ENCODE results near the gene CCDC158.

DNA sequence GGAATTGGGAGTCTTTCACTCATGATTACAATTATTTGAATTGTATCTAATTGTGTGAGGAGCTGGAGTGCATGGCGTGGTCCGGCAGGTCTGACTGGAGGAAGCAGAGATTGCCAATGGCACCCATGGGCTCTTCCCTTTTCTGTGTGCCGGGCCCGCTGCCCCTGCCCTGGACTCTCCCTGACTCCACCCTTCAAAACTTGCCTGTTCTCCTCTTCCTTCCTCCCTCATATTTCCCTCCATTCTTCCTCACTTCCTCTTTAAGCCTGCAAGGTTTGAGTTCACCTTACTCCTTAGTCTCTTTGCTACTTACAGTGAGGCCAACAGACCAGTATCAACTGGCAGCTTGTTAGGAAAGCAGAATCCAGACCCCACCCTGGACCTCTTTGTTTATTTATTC is 120.9 kb downstream of the CCDC158 start:
- TF ChIP-seq, protein P1, sequence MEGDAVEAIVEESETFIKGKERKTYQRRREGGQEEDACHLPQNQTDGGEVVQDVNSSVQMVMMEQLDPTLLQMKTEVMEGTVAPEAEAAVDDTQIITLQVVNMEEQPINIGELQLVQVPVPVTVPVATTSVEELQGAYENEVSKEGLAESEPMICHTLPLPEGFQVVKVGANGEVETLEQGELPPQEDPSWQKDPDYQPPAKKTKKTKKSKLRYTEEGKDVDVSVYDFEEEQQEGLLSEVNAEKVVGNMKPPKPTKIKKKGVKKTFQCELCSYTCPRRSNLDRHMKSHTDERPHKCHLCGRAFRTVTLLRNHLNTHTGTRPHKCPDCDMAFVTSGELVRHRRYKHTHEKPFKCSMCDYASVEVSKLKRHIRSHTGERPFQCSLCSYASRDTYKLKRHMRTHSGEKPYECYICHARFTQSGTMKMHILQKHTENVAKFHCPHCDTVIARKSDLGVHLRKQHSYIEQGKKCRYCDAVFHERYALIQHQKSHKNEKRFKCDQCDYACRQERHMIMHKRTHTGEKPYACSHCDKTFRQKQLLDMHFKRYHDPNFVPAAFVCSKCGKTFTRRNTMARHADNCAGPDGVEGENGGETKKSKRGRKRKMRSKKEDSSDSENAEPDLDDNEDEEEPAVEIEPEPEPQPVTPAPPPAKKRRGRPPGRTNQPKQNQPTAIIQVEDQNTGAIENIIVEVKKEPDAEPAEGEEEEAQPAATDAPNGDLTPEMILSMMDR (IDR thresholded peaks at IDR 0.05): no peak
- TF ChIP-seq POLR2A (IDR thresholded peaks at IDR 0.05): no peak

All from breast epithelium (tissue), 3 donors.